Fibroblast of mammary gland (primary cell): Measurements from ENCODE around the gene F2R.

Experiments
- DNase-seq: peaks from one replicate; pipeline ENCODE4 v3.0.0-alpha.2; 2010; ENCODE audit warnings: low read depth
- H3K4me3 ChIP-seq: 2 replicates; pipeline ENCODE4 v1.5.1; 2011; ENCODE audit warnings: low read depth, mild to moderate bottlenecking, low read length, moderate library complexity; ENCODE audit not compliant: control insufficient read depth
- CTCF ChIP-seq: conservative IDR thresholded peaks from 2 replicates; pipeline ENCODE4 v1.5.1; 2011; ENCODE audit warnings: low read depth, low read length, inconsistent platforms; ENCODE audit not compliant: control insufficient read depth, insufficient read depth

F2R gene

DNA sequence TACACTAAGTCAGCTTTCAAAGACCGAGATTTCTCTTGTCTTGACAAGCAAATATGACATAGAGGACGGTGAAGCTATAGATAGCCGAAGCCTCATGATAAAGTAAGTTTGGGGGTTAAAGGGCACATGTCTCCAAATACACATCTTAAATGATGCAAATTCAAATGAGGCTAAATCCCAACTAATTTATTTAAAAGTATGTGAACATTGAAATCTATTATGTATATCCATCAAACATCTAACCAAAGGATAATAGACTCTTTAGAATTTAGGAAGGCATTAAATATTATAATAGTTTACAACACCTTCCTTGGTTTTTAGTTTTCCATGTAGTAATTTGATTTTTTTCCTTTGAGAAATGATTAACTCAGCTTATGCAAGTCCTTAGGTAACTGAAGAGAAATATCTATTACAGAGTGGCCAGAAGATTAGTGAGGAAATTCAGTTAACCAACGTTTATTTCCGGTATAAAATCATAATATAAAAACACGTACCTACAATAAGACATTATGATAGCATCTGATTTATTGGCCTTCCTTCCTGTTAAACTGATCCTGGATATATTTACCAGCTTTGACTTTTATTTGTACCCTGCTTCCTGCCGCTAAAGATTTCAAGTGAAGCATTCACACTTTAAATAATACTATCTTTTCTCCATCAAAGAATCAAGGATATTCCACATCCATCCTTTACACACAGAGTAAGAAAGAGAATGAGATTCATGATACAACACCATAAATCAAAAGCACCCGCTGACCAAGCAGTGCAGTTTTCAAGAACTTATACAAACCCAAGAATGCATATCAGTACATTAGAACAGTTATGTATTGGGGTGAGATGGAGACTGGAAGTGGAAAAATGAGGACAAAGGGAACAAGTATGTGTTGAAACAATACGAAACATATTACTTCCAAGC, 31.9 kb upstream of the F2R start:
- no peak for DNase-seq
- TF ChIP-seq CTCF, result no peak
- no peak overlapping the region for H3K4me3 ChIP-seq

DNA sequence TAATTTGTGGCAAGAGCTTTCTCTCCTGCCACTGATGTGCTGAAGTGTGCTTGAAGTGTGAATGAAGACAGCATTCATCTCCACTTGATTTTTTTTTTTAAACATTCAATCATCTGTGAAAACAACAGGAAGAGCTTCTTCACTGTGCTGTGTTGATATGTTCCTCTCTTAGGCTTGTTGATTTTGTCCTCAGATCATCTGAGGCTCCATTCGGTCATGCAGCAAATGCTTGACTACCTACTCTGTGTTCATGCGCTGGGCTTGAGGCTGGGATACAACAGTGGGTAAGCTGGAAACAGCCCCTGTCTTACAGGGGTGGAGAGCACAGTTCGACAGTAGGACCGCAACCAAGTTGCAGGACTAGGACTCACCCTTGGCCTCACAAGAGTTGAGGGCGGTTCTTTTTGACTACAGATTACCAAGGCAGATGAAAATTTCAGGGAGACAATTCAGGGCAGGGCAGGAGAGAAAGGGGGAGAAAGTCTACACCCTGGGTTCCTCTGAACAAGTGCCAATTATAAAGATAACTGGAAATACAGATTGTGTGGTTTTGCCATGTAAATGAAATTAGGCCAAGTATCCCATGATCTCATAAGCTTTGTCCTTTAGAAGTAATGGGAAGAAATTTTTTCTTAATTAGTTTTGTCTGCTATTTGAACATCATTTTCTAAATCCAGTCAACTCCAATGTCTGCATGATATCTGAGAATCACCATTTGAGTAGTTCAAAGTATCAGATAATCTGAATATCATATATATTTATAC, 31.0 kb upstream of the F2R start:
- TF ChIP-seq CTCF, result no peak
- no peak for DNase-seq
- no peak overlapping the region for H3K4me3 ChIP-seq

DNA sequence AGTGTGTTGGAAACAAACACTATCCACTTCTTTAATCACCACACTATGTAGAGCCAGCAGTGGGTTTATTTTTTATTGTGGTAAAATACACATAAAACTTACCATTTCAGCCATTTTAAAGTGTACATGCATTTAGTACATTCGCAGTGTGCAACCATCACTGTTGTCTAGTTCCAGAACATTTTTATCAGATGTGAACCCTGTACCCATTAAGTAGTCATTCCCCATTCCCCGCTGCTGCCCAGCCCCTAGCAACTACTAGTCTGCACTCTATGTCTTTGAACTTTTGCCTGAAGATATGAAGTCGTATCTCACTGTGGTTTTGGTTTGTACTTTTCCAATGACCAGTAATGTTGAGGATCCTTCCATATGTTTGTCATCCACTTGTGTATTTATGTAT, 30.2 kb upstream of the F2R start:
- no peak overlapping the region for H3K4me3 ChIP-seq
- no peak for TF ChIP-seq CTCF
- peak; percentile 26 for DNase-seq

DNA sequence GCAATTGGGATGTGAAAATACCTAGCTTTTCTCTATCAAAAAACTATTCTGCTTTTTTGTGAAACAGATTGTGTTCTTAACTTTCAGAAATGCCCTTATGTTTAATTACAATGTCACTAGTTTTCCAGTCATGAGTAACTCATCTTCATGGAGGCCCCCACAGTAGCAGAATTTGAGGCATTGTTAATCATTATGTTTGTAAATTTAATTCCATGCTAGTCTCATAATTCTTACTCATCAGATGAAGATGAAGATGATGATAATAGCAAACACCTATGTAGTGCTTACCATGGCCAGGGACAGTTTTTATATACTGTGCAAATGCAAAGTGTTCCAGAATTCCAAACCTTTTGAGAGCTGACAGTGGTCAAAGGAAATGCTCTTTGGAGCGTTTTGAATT, 27.7 kb upstream of the F2R start:
- no peak for DNase-seq
- no peak overlapping the region for H3K4me3 ChIP-seq
- TF ChIP-seq CTCF, result no peak

DNA sequence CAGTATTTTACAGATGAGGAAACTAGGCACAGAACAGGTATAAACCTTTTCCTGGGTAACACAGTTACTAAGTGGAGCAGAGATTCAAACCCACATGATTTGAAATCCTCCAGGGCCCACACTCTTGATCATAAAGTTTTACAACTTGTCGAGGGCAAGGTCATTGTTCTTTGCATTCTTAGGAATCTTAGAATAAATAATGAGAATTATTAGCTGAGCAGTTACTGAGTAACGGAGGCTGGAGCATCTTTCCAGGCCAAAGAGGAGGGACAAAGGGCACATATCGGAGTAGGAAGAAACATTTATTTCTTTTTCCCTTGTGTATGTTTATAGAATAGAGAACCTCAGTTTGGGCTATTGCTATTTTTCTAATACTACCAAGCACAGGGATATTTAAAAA, 27.1 kb upstream of the F2R start:
- DNase-seq, result peak; percentile 75

DNA sequence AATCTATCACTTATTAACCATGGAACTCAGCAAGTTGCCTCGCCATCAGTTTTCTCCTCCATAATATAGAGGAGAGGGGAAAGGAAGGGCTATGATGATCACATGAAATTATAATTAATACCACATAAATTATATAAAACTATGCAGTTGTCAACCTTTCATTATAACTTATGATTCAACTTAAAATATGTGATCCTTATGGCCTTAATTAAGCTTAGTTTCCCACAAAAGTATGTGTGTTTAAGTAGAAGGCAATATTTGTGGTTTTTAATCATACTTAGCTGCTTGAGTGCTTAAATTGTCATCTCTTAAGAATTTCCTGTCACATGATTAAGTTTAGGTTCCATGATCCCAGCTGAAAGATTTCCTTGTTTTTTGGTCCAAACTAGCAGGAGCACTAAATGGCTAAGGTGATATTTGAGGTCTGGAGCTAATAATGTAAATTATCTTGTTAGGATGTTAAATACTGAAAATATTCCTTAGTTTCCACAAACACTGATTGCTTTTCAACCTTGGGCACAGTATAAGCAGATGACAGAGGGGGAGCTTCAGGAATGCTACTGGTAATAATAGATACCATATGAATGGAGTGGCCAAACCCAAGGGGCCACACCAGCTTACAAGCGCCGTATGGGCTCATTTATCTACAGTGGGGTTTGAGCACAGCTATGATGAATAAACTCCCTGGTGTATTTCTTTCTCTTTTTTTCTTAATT, 26.4 kb upstream of the F2R start:
- TF ChIP-seq CTCF, result no peak
- H3K4me3 ChIP-seq, result no peak overlapping the region
- DNase-seq, result peak; percentile 96

More for the DNA sequence above, 27.1 kb upstream of the F2R start:
- TF ChIP-seq CTCF, result no peak
- no peak overlapping the region for H3K4me3 ChIP-seq
